HEK293 (cell line): Measurements from ENCODE around the gene VSIG10L.

Experiments used
- CTCF ChIP-seq: fragments of 450-650 bp; formaldehyde crosslinking; IDR thresholded peaks from 2 replicates; pipeline ENCODE4 v1.5.1; 2016; ENCODE audit warnings: missing biosample characterization, missing genetic modification characterization
- FEZF1 ChIP-seq: fragments of 450-650 bp; formaldehyde crosslinking; IDR thresholded peaks from 2 replicates; pipeline ENCODE4 v1.5.1; 2016; ENCODE audit warnings: missing biosample characterization, missing genetic modification characterization
- GLI2 ChIP-seq: fragments of 450-650 bp; formaldehyde crosslinking; IDR thresholded peaks from 2 replicates; pipeline ENCODE4; 2017; ENCODE audit warnings: missing biosample characterization, missing genetic modification characterization, low read depth, borderline replicate concordance
- IKZF3 ChIP-seq: fragments of 450-650 bp; IDR thresholded peaks from 2 replicates; pipeline ENCODE4 v1.5.0; 2018; ENCODE audit warnings: missing biosample characterization, mild to moderate bottlenecking, missing genetic modification characterization, moderate library complexity
- KLF7 ChIP-seq: fragments of 450-650 bp; formaldehyde crosslinking; IDR thresholded peaks from 2 replicates; pipeline ENCODE4 v1.5.1; 2016; ENCODE audit warnings: missing biosample characterization, missing genetic modification characterization, borderline replicate concordance
- PRDM2 ChIP-seq: fragments of 450-650 bp; formaldehyde crosslinking; IDR thresholded peaks from 2 replicates; pipeline ENCODE4 v1.5.1; 2016; ENCODE audit warnings: missing biosample characterization, missing genetic modification characterization, borderline replicate concordance
- SALL2 ChIP-seq: fragments of 450-650 bp; formaldehyde crosslinking; IDR thresholded peaks from 2 replicates; pipeline ENCODE4 v1.5.0; 2017; ENCODE audit warnings: missing biosample characterization, mild to moderate bottlenecking, missing genetic modification characterization, borderline replicate concordance
- TSHZ1 ChIP-seq: fragments of 450-650 bp; formaldehyde crosslinking; IDR thresholded peaks from 2 replicates; pipeline ENCODE4 v1.5.1; 2016; ENCODE audit warnings: missing biosample characterization, missing genetic modification characterization, borderline replicate concordance
- ZBTB20 ChIP-seq: fragments of 450-650 bp; formaldehyde crosslinking; IDR thresholded peaks from 2 replicates; pipeline ENCODE4 v1.5.1; 2016; ENCODE audit warnings: missing biosample characterization, missing genetic modification characterization
- ZBTB21 ChIP-seq: fragments of 450-650 bp; formaldehyde crosslinking; IDR thresholded peaks from 2 replicates; pipeline ENCODE4 v1.5.1; 2017; ENCODE audit warnings: missing biosample characterization, missing genetic modification characterization
- ZBTB8A ChIP-seq: fragments of 450-650 bp; formaldehyde crosslinking; IDR thresholded peaks from 2 replicates; pipeline ENCODE4 v1.5.1; 2016; ENCODE audit warnings: missing biosample characterization, missing genetic modification characterization
- ZFP41 ChIP-seq: fragments of 450-650 bp; formaldehyde crosslinking; IDR thresholded peaks from 2 replicates; pipeline ENCODE4 v1.5.1; 2016; ENCODE audit warnings: missing biosample characterization, missing genetic modification characterization, borderline replicate concordance
- ZNF132 ChIP-seq: fragments of 450-650 bp; formaldehyde crosslinking; IDR thresholded peaks from 2 replicates; pipeline ENCODE4 v1.5.1; 2017; ENCODE audit warnings: missing biosample characterization, missing genetic modification characterization, borderline replicate concordance
- ZNF155 ChIP-seq: fragments of 450-650 bp; formaldehyde crosslinking; IDR thresholded peaks from 2 replicates; pipeline ENCODE4 v1.5.1; 2016; ENCODE audit warnings: missing biosample characterization, missing genetic modification characterization
- ZNF175 ChIP-seq: fragments of 450-650 bp; formaldehyde crosslinking; IDR thresholded peaks from 2 replicates; pipeline ENCODE4 v1.5.1; 2016; ENCODE audit warnings: missing biosample characterization, missing genetic modification characterization
- ZNF2 ChIP-seq: fragments of 450-650 bp; formaldehyde crosslinking; IDR thresholded peaks from 2 replicates; pipeline ENCODE4 v1.5.1; 2016; ENCODE audit warnings: missing biosample characterization, missing genetic modification characterization
- ZNF341 ChIP-seq: fragments of 450-650 bp; formaldehyde crosslinking; IDR thresholded peaks from 2 replicates; pipeline ENCODE4; 2016; ENCODE audit warnings: low read depth, missing biosample characterization, missing genetic modification characterization
- ZNF394 ChIP-seq: fragments of 450-650 bp; formaldehyde crosslinking; IDR thresholded peaks from 2 replicates; pipeline ENCODE4 v1.5.1; 2016; ENCODE audit warnings: missing biosample characterization, missing genetic modification characterization, mild to moderate bottlenecking, moderate library complexity, borderline replicate concordance
- ZNF488 ChIP-seq: fragments of 450-650 bp; formaldehyde crosslinking; IDR thresholded peaks from 2 replicates; pipeline ENCODE4 v1.5.1; 2016; ENCODE audit warnings: missing biosample characterization, missing genetic modification characterization
- ZNF549 ChIP-seq: fragments of 450-650 bp; IDR thresholded peaks from 2 replicates; pipeline ENCODE4 v1.5.1; 2018; ENCODE audit warnings: missing biosample characterization, missing genetic modification characterization, mild to moderate bottlenecking, inconsistent platforms, moderate library complexity
- ZNF580 ChIP-seq: fragments of 450-650 bp; formaldehyde crosslinking; IDR thresholded peaks from 2 replicates; pipeline ENCODE4 v1.5.1; 2016; ENCODE audit warnings: missing biosample characterization, missing genetic modification characterization
- ZNF629 ChIP-seq: fragments of 450-650 bp; formaldehyde crosslinking; IDR thresholded peaks from 2 replicates; pipeline ENCODE4 v1.5.1; 2017; ENCODE audit warnings: missing biosample characterization, missing genetic modification characterization
- ZNF776 ChIP-seq: fragments of 450-650 bp; formaldehyde crosslinking; IDR thresholded peaks from 2 replicates; pipeline ENCODE4 v1.5.0; 2017; ENCODE audit warnings: missing biosample characterization, missing genetic modification characterization, borderline replicate concordance
- ZSCAN4 ChIP-seq: fragments of 450-650 bp; formaldehyde crosslinking; IDR thresholded peaks from 2 replicates; pipeline ENCODE4 v1.5.1; 2017; ENCODE audit warnings: missing biosample characterization, missing genetic modification characterization

VSIG10L gene

GRCh38 chr19:51338563-51339312 is 3.2 kb downstream of the VSIG10L start (continued):
- TF ChIP-seq TSHZ1 (tag by site-specific recombination), result no peak
- TF ChIP-seq CTCF (tag by site-specific recombination), result peak; percentile 84
- TF ChIP-seq ZNF394, result no peak
- no peak for TF ChIP-seq KLF7 (tag by site-specific recombination)
- TF ChIP-seq ZBTB20 (tag by site-specific recombination), result peak; percentile 92
- no peak for TF ChIP-seq ZNF549 (tag by site-specific recombination)
- no peak for TF ChIP-seq ZNF2 (tag by site-specific recombination)
- no peak for TF ChIP-seq GLI2 (tag by site-specific recombination)
- TF ChIP-seq IKZF3, result peak; percentile 64; the same call in 1 of the 2 replicates
- TF ChIP-seq ZNF488 (tag by site-specific recombination), result no peak
- TF ChIP-seq ZNF580, result no peak
- TF ChIP-seq ZNF132, result no peak
- TF ChIP-seq SALL2 (tag by site-specific recombination), result no peak
- TF ChIP-seq ZSCAN4, result no peak
- TF ChIP-seq ZNF776, result no peak
- no peak for TF ChIP-seq ZBTB21 (tag by site-specific recombination)
- no peak for TF ChIP-seq ZBTB8A (tag by site-specific recombination)
- TF ChIP-seq PRDM2, result no peak
- TF ChIP-seq ZFP41 (tag by site-specific recombination), result no peak
- TF ChIP-seq ZNF175, result no peak
- no peak; the same call in 1 of the 2 replicates for TF ChIP-seq ZNF341 (tag by site-specific recombination)
- no peak for TF ChIP-seq ZNF629
- no peak for TF ChIP-seq FEZF1 (tag by site-specific recombination)
- TF ChIP-seq ZNF155 (tag by site-specific recombination), result no peak
